ENCODE data around the gene CHD3.

DNA sequence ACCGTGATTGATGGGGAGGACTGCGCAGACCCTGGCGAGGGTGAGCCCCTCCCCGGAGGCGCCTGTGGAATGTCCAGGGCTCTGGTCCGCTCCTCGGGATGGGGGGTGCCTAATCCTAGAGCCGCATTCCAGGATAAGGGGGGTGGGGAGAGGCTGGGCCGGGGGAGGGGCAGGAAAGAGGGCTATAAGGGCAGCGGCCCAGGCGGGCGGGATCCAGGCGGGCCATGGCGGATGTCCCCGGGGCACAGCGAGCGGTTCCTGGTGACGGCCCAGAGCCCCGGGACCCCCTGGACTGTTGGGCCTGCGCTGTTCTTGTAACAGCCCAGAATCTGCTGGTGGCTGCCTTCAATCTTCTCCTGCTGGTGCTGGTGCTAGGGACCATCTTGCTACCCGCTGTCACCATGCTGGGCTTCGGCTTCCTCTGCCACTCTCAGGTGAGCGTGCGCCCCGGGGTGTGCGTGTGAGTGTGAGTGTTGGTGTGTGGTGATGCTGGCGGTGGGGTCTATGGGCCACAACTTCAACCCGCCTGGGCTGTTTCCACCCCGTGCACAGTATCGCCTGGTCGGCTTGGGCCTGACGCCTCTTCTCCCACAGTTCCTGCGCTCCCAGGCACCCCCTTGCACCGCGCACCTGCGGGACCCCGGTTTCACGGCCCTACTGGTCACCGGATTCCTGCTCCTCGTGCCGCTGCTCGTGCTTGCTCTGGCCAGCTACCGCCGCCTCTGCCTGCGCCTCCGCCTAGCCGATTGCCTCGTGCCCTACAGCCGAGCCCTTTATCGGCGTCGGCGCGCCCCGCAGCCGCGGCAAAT is 33.5 kb upstream of the CHD3 start, which contains the start of gene TMEM88:
- TF ChIP-seq, protein P1, sequence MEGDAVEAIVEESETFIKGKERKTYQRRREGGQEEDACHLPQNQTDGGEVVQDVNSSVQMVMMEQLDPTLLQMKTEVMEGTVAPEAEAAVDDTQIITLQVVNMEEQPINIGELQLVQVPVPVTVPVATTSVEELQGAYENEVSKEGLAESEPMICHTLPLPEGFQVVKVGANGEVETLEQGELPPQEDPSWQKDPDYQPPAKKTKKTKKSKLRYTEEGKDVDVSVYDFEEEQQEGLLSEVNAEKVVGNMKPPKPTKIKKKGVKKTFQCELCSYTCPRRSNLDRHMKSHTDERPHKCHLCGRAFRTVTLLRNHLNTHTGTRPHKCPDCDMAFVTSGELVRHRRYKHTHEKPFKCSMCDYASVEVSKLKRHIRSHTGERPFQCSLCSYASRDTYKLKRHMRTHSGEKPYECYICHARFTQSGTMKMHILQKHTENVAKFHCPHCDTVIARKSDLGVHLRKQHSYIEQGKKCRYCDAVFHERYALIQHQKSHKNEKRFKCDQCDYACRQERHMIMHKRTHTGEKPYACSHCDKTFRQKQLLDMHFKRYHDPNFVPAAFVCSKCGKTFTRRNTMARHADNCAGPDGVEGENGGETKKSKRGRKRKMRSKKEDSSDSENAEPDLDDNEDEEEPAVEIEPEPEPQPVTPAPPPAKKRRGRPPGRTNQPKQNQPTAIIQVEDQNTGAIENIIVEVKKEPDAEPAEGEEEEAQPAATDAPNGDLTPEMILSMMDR (IDR thresholded peaks at IDR 0.05 in 4 of 5, conservative IDR thresholded peaks at IDR 0.05 in 1 of 5) = no peak
- no peak for TF ChIP-seq POLR2A (IDR thresholded peaks at IDR 0.05)
